Neuronal stem cell (in vitro differentiated cells): ENCODE results near the gene HOXA3.

Source experiments
- DNase-seq: peaks from one replicate; pipeline ENCODE4 v3.0.0-alpha.2; 2013; ENCODE audit warnings: low spot score
- H2AFZ ChIP-seq: one replicate; pipeline ENCODE4 v1.6.1; 2013; ENCODE audit warnings: mild to moderate bottlenecking, low read length, inconsistent platforms
- H2AK5ac ChIP-seq: 2 replicates; pipeline ENCODE4 v1.6.1; 2013; ENCODE audit warnings: low read depth, mild to moderate bottlenecking, inconsistent platforms, low read length, moderate library complexity, mixed read lengths
- H2BK120ac ChIP-seq: 2 replicates; pipeline ENCODE4 v1.6.1; 2013; ENCODE audit warnings: low read depth, mild to moderate bottlenecking, inconsistent platforms, low read length, moderate library complexity, mixed read lengths
- H2BK12ac ChIP-seq: one replicate; pipeline ENCODE4 v1.6.1; 2013; ENCODE audit warnings: low read length, inconsistent platforms
- H2BK15ac ChIP-seq: 2 replicates; pipeline ENCODE4 v1.6.1; 2013; ENCODE audit warnings: mild to moderate bottlenecking, low read length, inconsistent platforms, mixed read lengths
- H2BK5ac ChIP-seq: one replicate; pipeline ENCODE4 v1.6.1; 2013; ENCODE audit warnings: inconsistent platforms, mild to moderate bottlenecking, low read length, moderate library complexity
- H3K14ac ChIP-seq: one replicate; pipeline ENCODE4 v1.6.1; 2013; ENCODE audit warnings: low read length, inconsistent platforms
- H3K18ac ChIP-seq: 2 replicates; pipeline ENCODE4 v1.6.1; 2013; ENCODE audit warnings: low read length, inconsistent platforms
- H3K23ac ChIP-seq: 2 replicates; pipeline ENCODE4 v1.6.1; 2013; ENCODE audit warnings: low read depth, mild to moderate bottlenecking, mixed read lengths, low read length, inconsistent platforms; ENCODE audit not compliant: poor library complexity
- H3K27ac ChIP-seq: replicated peaks from 3 replicates; pipeline ENCODE4 v1.5.1; 2013; ENCODE audit warnings: low read length, inconsistent platforms
- H3K27me3 ChIP-seq, 3 experiments: 2 replicates each; pipeline ENCODE4 v1.6.1; 2013; ENCODE audit warnings: low read length in 3 of 3, mild to moderate bottlenecking in 2 of 3, inconsistent platforms in 1 of 3, low read depth in 1 of 3, mixed read lengths in 1 of 3, moderate library complexity in 1 of 3; ENCODE audit not compliant: control insufficient read depth in 3 of 3, insufficient read depth in 3 of 3
- H3K36me3 ChIP-seq, 2 donors: replicated peaks in 1 of 2; 2 replicates each; pipeline ENCODE4 v1.6.1; 2013; ENCODE audit warnings: low read length in 2 of 2; ENCODE audit not compliant: control insufficient read depth in 2 of 2, insufficient read depth in 2 of 2
- H3K4ac ChIP-seq: 2 replicates; pipeline ENCODE4 v1.6.1; 2013; ENCODE audit warnings: inconsistent platforms, mild to moderate bottlenecking, low read length, moderate library complexity
- H3K4me1 ChIP-seq, 2 donors: 1 replicate in 1 of 2; 2 replicates in 1 of 2; pipeline ENCODE4 v1.6.1; 2013; ENCODE audit warnings: low read length in 2 of 2, low read depth in 1 of 2; ENCODE audit not compliant: control insufficient read depth in 2 of 2, insufficient read depth in 1 of 2
- H3K4me2 ChIP-seq: one replicate; pipeline ENCODE4 v1.6.1; 2013; ENCODE audit warnings: mild to moderate bottlenecking, low read length, inconsistent platforms; ENCODE audit not compliant: insufficient read depth, poor library complexity, severe bottlenecking
- H3K4me3 ChIP-seq, 2 donors: 2 replicates each; pipeline ENCODE4 v1.5.1; 2013; ENCODE audit warnings: low read length in 2 of 2, mild to moderate bottlenecking in 2 of 2, inconsistent platforms in 1 of 2, moderate library complexity in 1 of 2
- H3K79me1 ChIP-seq: one replicate; pipeline ENCODE4 v1.6.1; 2013; ENCODE audit warnings: low read depth, mild to moderate bottlenecking, inconsistent platforms, low read length, moderate library complexity
- H3K9ac ChIP-seq: one replicate; pipeline ENCODE4 v1.6.1; 2013; ENCODE audit warnings: mild to moderate bottlenecking, low read depth, low read length, inconsistent platforms; ENCODE audit not compliant: poor library complexity
- H3K9me3 ChIP-seq, 2 donors: replicated peaks in 1 of 2; 2 replicates each; pipeline versions ENCODE3 to v1.6.1; 2013; ENCODE audit warnings: low read length in 2 of 2, mild to moderate bottlenecking in 2 of 2, inconsistent platforms in 1 of 2, low read depth in 1 of 2, mixed read lengths in 1 of 2, moderate library complexity in 1 of 2; ENCODE audit not compliant: control insufficient read depth in 2 of 2, insufficient read depth in 1 of 2
- H4K8ac ChIP-seq: one replicate; pipeline ENCODE4 v1.6.1; 2013; ENCODE audit warnings: low read depth, mild to moderate bottlenecking, inconsistent platforms, low read length, moderate library complexity
- H4K91ac ChIP-seq: one replicate; pipeline ENCODE4 v1.6.1; 2013; ENCODE audit warnings: low read length, low read depth, mild to moderate bottlenecking, inconsistent platforms; ENCODE audit not compliant: poor library complexity
- WGBS, 2 donors: extraction: QIAGEN DNeasy Blood & Tissue Kit; methylation state at CpG; one replicate each; pipeline ENCODE4 v1.1.7; 2013; ENCODE audit warnings: missing lambda C conversion rate in 2 of 2, mixed read lengths in 1 of 2; ENCODE audit not compliant: insufficient read length in 2 of 2, insufficient replicate concordance in 1 of 2; ENCODE audit errors: extremely low coverage in 2 of 2; 5-methylcytosine and 5-hydroxymethylcytosine counted together

Gene HOXA3

DNA sequence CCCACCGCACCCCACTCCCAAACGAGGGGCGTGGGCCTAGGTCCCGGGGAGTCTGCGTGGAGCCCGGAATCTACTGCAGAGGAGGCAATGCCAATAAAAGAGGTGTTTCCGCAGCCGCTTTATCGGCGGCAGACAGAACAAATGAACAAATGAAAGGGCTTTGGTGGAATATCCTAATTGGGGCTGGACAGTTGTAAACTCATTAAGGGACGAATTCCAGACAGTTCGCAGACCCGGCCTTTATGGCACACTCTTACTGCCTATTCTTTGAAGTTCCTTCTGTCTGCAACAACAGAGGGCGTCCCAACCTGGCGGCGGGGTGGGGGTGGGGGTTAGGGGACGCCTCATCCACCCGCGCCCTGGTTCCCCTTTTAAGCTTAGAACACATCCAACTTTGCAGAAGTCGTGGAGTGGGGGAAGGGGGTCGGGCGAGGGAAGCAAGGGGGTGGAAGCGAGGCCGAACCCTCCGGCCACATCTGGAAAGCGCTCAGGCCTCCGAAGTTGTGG lies 8.9 kb upstream of the HOXA3 start:
- H3K23ac ChIP-seq = no peak overlapping the region
- peaks cover 25 to 42% of the 10 kb centered on the region in 2 donors for H3K9me3 ChIP-seq
- peaks cover 2% of the 10 kb centered on the region for H3K79me1 ChIP-seq
- H3K4me2 ChIP-seq = no peak overlapping the region
- WGBS, 2 donors = no CpG with 5 or more reads among the region's 27 CpGs
- H3K4me3 ChIP-seq = peak overlapping the region in 1 of 2 donors; percentile 48
- no peaks in the 10 kb centered on the region for H3K36me3 ChIP-seq
- no peak overlapping the region for H2BK12ac ChIP-seq
- no peak overlapping the region for H2BK5ac ChIP-seq
- DNase-seq = no peak
- no peaks in the 10 kb centered on the region for H3K4me1 ChIP-seq
- H2AK5ac ChIP-seq = no peak overlapping the region
- no peak overlapping the region for H3K14ac ChIP-seq
- no peak overlapping the region for H2BK15ac ChIP-seq
- no peak overlapping the region for H4K91ac ChIP-seq
- no peak overlapping the region for H4K8ac ChIP-seq
- no peak overlapping the region for H3K4ac ChIP-seq
- no peak overlapping the region for H3K18ac ChIP-seq
- H3K27ac ChIP-seq = no peak overlapping the region
- H3K9ac ChIP-seq = no peak overlapping the region
- H2AFZ ChIP-seq = peak overlapping the region; percentile 99
- no peak overlapping the region for H2BK120ac ChIP-seq
- peaks cover 74 to 97% (median 94%) of the 10 kb centered on the region in 3 experiments for H3K27me3 ChIP-seq

DNA sequence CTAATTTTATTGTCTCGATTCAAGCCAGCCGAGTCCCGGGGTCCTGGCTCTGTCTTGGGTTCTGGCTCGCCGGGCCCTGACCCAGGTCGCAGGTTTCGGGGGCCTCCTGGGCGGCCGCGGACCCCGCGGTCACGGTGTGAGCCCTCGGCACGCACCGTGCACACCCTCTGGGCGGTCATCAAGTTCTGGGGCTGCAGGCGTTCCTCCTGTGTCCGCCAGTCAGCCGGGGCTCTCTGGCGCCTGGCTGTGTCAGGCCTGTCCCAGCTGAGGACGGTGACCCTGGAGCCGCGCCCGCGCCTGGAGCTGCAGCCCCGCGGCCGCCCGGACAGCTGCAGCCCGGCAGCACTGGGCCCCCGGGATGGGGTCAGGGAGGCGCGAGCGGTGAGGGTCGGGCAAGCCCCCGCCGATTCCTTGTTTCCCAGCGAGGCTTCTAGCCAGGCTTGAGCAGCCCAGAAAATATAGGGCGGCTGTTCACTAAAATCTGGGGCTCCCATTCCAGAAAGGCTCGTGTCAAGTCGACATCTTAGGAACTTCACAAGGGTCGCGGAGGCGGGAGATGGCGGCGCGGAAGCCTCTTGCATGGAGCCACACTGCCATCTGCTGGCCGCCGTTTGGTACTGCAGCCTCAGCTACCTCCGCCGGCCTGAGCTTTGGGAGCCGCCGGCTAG lies 8.3 kb upstream of the HOXA3 start:
- no peak overlapping the region for H2BK12ac ChIP-seq
- peak overlapping the region; percentile 27 for H2BK15ac ChIP-seq
- H4K91ac ChIP-seq = no peak overlapping the region
- peak; percentile 91 for DNase-seq
- H2AK5ac ChIP-seq = no peak overlapping the region
- H3K4me1 ChIP-seq = no peaks in the 10 kb centered on the region
- peak overlapping the region; percentile 72 for H3K18ac ChIP-seq
- no peaks in the 10 kb centered on the region for H3K36me3 ChIP-seq
- H3K9me3 ChIP-seq = peaks cover 25 to 43% of the 10 kb centered on the region in 2 donors
- peak overlapping the region; percentile 72 for H3K9ac ChIP-seq
- no peak overlapping the region for H3K4ac ChIP-seq
- peaks cover 2% of the 10 kb centered on the region for H3K79me1 ChIP-seq
- peaks cover 74 to 97% (median 94%) of the 10 kb centered on the region in 3 experiments for H3K27me3 ChIP-seq
- H2AFZ ChIP-seq = peak overlapping the region; percentile 99
- no peak overlapping the region for H3K23ac ChIP-seq
- no peak overlapping the region for H4K8ac ChIP-seq
- H3K27ac ChIP-seq = no peak overlapping the region
- peak overlapping the region; percentile 48 to 74 for H3K4me3 ChIP-seq
- H2BK120ac ChIP-seq = no peak overlapping the region
- no peak overlapping the region for H3K14ac ChIP-seq
- H2BK5ac ChIP-seq = no peak overlapping the region
- H3K4me2 ChIP-seq = peak overlapping the region; percentile 97
- whole genome bisulfite sequencing, 2 donors = no CpG with 5 or more reads among the region's 54 CpGs

- Histone ChIP-seq H2AFZ (peak overlapping the region; percentile 99), H3K9me3 (peaks cover 25 to 43% of the 10 kb centered on the region in 2 donors), H2AK5ac (no peak overlapping the region), H2BK12ac (no peak overlapping the region), H3K23ac (no peak overlapping the region), H3K4me3 (peak overlapping the region in 1 of 2 donors; percentile 48), H3K79me1 (peaks cover 2% of the 10 kb centered on the region), H3K27ac (no peak overlapping the region), H2BK120ac (no peak overlapping the region), H3K36me3 (no peaks in the 10 kb centered on the region), H2BK5ac (no peak overlapping the region), H4K91ac (no peak overlapping the region), H3K4me2 (peak overlapping the region; percentile 97), H3K4ac (no peak overlapping the region), H2BK15ac (no peak overlapping the region), H3K18ac (no peak overlapping the region), H3K14ac (no peak overlapping the region), H3K9ac (no peak overlapping the region), H3K4me1 (no peaks in the 10 kb centered on the region), H4K8ac (no peak overlapping the region), H3K27me3 (peaks cover 74 to 97% (median 94%) of the 10 kb centered on the region in 3 experiments)
- DNase-seq = no peak
- no CpG with 5 or more reads among the region's 23 CpGs for WGBS, 2 donors
These were observed 7.8 kb upstream of the HOXA3 start for GRCh38 chr7:27160145-27160545.

- Histone ChIP-seq H3K4me3 (peak overlapping the region in 1 of 2 donors; percentile 48), H3K36me3 (no peaks in the 10 kb centered on the region), H3K14ac (no peak overlapping the region), H3K4ac (no peak overlapping the region), H4K91ac (no peak overlapping the region), H3K27me3 (peaks cover 74 to 97% (median 94%) of the 10 kb centered on the region in 3 experiments), H2BK5ac (no peak overlapping the region), H2BK15ac (no peak overlapping the region), H3K4me1 (no peaks in the 10 kb centered on the region), H3K9ac (no peak overlapping the region), H3K4me2 (no peak overlapping the region), H3K18ac (no peak overlapping the region), H3K9me3 (peaks cover 25 to 39% of the 10 kb centered on the region in 2 donors), H2AFZ (peak overlapping the region; percentile 99), H2AK5ac (no peak overlapping the region), H3K79me1 (peaks cover 2% of the 10 kb centered on the region), H3K27ac (no peak overlapping the region), H4K8ac (no peak overlapping the region), H2BK12ac (no peak overlapping the region), H2BK120ac (no peak overlapping the region), H3K23ac (no peak overlapping the region)
- no CpG with 5 or more reads among the region's 27 CpGs for WGBS, 2 donors
- DNase-seq = no peak
These were observed 7.1 kb upstream of the HOXA3 start for GRCh38 chr7:27159266-27160144.
